Bronchial epithelial cell (primary cell): ENCODE measurements around the gene AUTS2. TPM values are rescaled to one million over a fixed set of nuclear protein-coding genes. Genes with fewer than 3 reads are reported as not detected.

Source experiments
- DNase-seq: peaks from one replicate; pipeline ENCODE4 v3.0.0-alpha.2; 2010; ENCODE audit warnings: low read depth
- FAIRE-seq: peaks from 2 replicates; lab custom pipeline; 2011; peaks lifted over from hg19 to GRCh38; lab: Jason Lieb, UNC
- H3K27me3 ChIP-seq: 2 replicates; pipeline ENCODE4 v1.5.1; 2011; ENCODE audit warnings: low read length; ENCODE audit not compliant: control insufficient read depth, insufficient read depth
- H3K36me3 ChIP-seq: 2 replicates; pipeline ENCODE4 v1.5.1; 2011; ENCODE audit warnings: low read length; ENCODE audit not compliant: control insufficient read depth, insufficient read depth
- H3K4me3 ChIP-seq: 2 replicates; pipeline ENCODE4 v1.5.1; 2011; ENCODE audit warnings: mild to moderate bottlenecking, low read depth, low read length, control low read depth
- total RNA-seq: library from RNA; depleted of rRNA; stranded (reverse); fragments of >200 nt; gene quantifications from 2 replicates; pipeline ENCODE4 v1.2.1, GENCODE V29; 2014
- TF ChIP-seq, protein P1 (sequence below): IDR thresholded peaks from 2 replicates; pipeline ENCODE4 v1.5.1; 2011; ENCODE audit warnings: mild to moderate bottlenecking, moderate library complexity, low read length, control low read depth, inconsistent platforms; ENCODE audit not compliant: insufficient read depth, severe bottlenecking

Gene AUTS2
- total RNA-seq, 1 donor from 2014 or later = 9.5 TPM

DNA sequence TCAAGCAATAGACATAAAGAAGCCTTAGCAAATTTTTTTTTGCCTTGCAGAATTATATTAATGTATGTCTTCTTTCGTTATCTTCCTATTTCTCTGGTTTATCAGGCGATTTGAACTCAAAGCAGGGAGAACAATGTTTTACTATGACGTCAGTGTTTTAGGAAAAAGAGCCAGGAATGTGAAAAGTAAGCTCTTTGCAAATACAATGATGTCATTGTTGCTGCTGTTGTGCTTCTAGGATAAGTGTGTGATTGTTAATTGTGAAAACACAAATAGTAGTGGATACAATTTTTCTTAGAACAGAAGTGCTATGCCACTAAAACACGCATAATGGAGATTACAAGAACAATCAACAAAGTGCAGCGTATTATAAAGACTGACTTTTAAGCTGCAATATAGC is 9.5 kb upstream of the AUTS2 start:
- Histone ChIP-seq H3K36me3 (no peaks in the 10 kb centered on the region), H3K27me3 (no peaks in the 10 kb centered on the region), H3K4me3 (no peak overlapping the region)
- TF ChIP-seq, protein P1, sequence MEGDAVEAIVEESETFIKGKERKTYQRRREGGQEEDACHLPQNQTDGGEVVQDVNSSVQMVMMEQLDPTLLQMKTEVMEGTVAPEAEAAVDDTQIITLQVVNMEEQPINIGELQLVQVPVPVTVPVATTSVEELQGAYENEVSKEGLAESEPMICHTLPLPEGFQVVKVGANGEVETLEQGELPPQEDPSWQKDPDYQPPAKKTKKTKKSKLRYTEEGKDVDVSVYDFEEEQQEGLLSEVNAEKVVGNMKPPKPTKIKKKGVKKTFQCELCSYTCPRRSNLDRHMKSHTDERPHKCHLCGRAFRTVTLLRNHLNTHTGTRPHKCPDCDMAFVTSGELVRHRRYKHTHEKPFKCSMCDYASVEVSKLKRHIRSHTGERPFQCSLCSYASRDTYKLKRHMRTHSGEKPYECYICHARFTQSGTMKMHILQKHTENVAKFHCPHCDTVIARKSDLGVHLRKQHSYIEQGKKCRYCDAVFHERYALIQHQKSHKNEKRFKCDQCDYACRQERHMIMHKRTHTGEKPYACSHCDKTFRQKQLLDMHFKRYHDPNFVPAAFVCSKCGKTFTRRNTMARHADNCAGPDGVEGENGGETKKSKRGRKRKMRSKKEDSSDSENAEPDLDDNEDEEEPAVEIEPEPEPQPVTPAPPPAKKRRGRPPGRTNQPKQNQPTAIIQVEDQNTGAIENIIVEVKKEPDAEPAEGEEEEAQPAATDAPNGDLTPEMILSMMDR = no peak
- FAIRE-seq = no peak
- DNase-seq = no peak

- H3K36me3 ChIP-seq = no peaks in the 10 kb centered on the region
- FAIRE-seq = no peak
- TF ChIP-seq, protein P1 = no peak
Measured at GRCh38 chr7:69591805-69592204, 6.5 kb upstream of the AUTS2 start.

DNA sequence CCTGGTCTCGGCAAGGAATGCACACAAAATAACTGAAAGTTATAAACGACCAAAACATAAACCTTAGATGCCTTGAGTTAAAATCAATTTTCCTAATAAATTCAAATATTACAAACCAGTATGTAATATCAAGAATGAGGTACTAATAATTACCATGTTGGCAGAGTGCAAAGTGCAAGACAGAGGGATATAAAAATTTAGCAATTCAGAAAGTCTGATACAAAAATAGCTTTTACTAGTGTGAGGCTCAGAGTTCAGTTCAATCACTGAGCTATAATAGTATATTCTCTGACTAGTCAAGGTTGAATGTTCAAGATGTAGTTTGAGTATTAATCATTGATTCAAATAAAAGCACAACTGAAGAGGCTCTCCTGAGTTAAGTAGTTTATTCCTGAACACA is 4.8 kb upstream of the AUTS2 start:
- Histone ChIP-seq H3K36me3 (no peaks in the 10 kb centered on the region), H3K4me3 (no peak overlapping the region), H3K27me3 (no peaks in the 10 kb centered on the region)
- no peak for FAIRE-seq
- TF ChIP-seq, protein P1 = no peak
- DNase-seq = no peak

More at GRCh38 chr7:69591805-69592204, 6.5 kb upstream of the AUTS2 start:
- no peak for DNase-seq
- Histone ChIP-seq H3K4me3 (no peak overlapping the region), H3K27me3 (no peaks in the 10 kb centered on the region)

- Histone ChIP-seq H3K27me3 (peaks cover 12% of the 10 kb centered on the region), H3K36me3 (no peaks in the 10 kb centered on the region), H3K4me3 (no peak overlapping the region)
- TF ChIP-seq, protein P1 = no peak
- DNase-seq (no peak), FAIRE-seq (no peak)
Measured at GRCh38 chr7:69595415-69595814, 2.9 kb upstream of the AUTS2 start.

DNA sequence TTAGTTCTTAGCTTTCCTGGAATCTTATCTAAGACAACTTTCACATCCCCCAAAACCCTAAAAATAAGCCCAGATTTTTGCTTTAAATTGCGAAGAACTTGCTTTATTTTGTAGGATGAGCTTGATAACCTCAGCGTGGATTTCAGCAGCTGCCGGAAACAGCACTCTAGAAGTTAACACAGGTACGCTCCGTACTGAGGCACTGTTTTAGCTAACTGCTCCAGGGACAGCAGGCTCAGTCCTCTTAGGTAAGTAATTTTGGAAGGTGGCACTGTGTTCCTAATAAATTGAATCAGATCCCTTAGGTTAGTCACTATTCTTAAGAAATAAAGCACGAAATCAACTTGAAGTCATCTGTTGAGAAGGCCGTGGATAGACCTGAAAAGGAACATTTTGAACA is 2.2 kb upstream of the AUTS2 start:
- TF ChIP-seq, protein P1 = no peak
- Histone ChIP-seq H3K36me3 (no peaks in the 10 kb centered on the region), H3K4me3 (no peak overlapping the region), H3K27me3 (peaks cover 18% of the 10 kb centered on the region)
- FAIRE-seq (no peak), DNase-seq (no peak)

DNA sequence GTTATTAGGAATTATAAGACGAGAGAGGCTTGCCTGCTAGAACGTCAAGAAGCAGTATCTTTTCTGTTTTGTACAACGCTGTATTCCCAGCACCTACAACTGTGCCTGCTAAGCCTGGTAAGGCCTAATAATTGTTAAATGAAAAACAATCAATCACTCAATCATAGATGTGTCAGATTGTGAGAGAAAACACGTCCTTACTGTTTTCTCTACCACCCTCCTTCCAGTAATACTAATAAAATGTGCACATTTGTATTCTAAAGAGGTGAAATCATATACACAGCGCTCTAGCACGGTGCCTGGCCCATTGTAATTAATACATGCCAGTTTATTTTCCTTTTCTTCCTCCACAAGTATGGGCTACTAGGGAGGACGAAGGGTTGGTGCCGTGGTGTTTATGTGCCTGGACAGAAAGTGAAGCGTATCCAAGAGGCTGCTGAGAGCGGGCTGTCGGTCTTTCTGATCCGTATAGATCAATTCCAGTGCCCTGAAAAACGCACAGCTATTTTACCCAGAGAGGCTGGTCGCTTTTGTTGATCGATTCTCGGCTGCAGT is 1.5 kb upstream of the AUTS2 start:
- H3K27me3 ChIP-seq = peaks cover 18% of the 10 kb centered on the region
- FAIRE-seq (no peak), DNase-seq (no peak)
- no peak overlapping the region for H3K4me3 ChIP-seq
- TF ChIP-seq, protein P1 = no peak
- no peaks in the 10 kb centered on the region for H3K36me3 ChIP-seq
